ENCODE results near the gene TMEM39A. TPM values are rescaled to one million over a fixed set of nuclear protein-coding genes. Genes with fewer than 3 reads are reported as not detected.

Gene TMEM39A
- total and polyA plus RNA-seq, 2 of the 4 experiments (the other 2 are of a cell fraction), result 29.6 to 117 TPM

- intact Hi-C loops (cut with micrococcal nuclease) (no loop called here), in situ Hi-C loops (cut with MboI; ENCODE audit: low sequenced_read_pairs) (loop anchor here (25.0 kb wide), 1 partner anchor 186 kb away; the partner anchor contains the start of gene COX17), dilution Hi-C loops (cut with HindIII; ENCODE audit: low sequenced_read_pairs, unreplicated experiment) (no loop called here)
- Histone ChIP-seq H2AFZ (replicated peaks; ENCODE audit: low read length, poor library complexity) (no peak overlapping the region), H4K20me1 (ENCODE audit: insufficient read depth, low read length) (no peaks in the 10 kb centered on the region), H2AK5ac (ENCODE audit: low read depth, low read length) (no peak overlapping the region), H2BK120ac (ENCODE audit: low read depth, low read length) (no peak overlapping the region), H3K27me3 (ENCODE audit: control insufficient read depth, insufficient read depth, low read length) (no peaks in the 10 kb centered on the region), H3K56ac (ENCODE audit: extremely low read depth, insufficient read depth, low read length) (no peak overlapping the region), H4K8ac (ENCODE audit: low read depth in 2 of 2, low read length in 2 of 2) (no peak overlapping the region), H3K9me3 (ENCODE audit: control insufficient read depth, insufficient read depth, low read length) (no peaks in the 10 kb centered on the region), H4K5ac (ENCODE audit: low read depth, low read length) (no peak overlapping the region), H3K18ac (ENCODE audit: low read depth, low read length) (no peak overlapping the region), H3K4me3 (ENCODE audit: insufficient read depth, low read depth, low read length) (no peak overlapping the region), H4K91ac (ENCODE audit: insufficient read depth, low read depth, low read length) (no peak overlapping the region), H3K14ac (replicated peaks; ENCODE audit: low read depth, low read length) (no peak overlapping the region), H3K9me1 (ENCODE audit: insufficient read depth, low read length) (no peaks in the 10 kb centered on the region), H2BK15ac (ENCODE audit: low read depth, low read length) (no peak overlapping the region), H3K79me1 (ENCODE audit: low read depth in 1 of 2, low read length in 2 of 2) (peaks cover 18 to 44% of the 10 kb centered on the region in 2 experiments), H2AK9ac (replicated peaks; ENCODE audit: low read depth, low read length, poor library complexity) (no peak overlapping the region), H3K4ac (ENCODE audit: low read depth, low read length) (no peak overlapping the region), H2BK20ac (ENCODE audit: low read depth, low read length) (no peak overlapping the region), H2BK5ac (ENCODE audit: low read depth, low read length, poor library complexity, severe bottlenecking) (no peak overlapping the region), H3K4me1 (ENCODE audit: control insufficient read depth, insufficient read depth, low read length) (peaks cover 5% of the 10 kb centered on the region; the same call in 1 of the 2 replicates), H3K9ac (ENCODE audit: low read depth, low read length) (no peak overlapping the region), H3K27ac (ENCODE audit: insufficient read depth, low read length) (no peak overlapping the region), H3K36me3 (ENCODE audit: control insufficient read depth, insufficient read depth, low read length) (peaks cover 12% of the 10 kb centered on the region), H3K23ac (ENCODE audit: low read depth, low read length) (peak overlapping the region; percentile 7; the same call in 1 of the 2 replicates), H3K4me2 (ENCODE audit: low read depth, low read length) (peak overlapping the region; percentile 33)
- no peak for ATAC-seq (ENCODE audit: low read depth)
- BruUV-seq (replicated peaks), result no TSS peak
- TF ChIP-seq NFE2L2 (IDR thresholded peaks at IDR 0.05; ENCODE audit: low read depth, low read length), result no peak
- no peak for TF ChIP-seq CEBPB (IDR thresholded peaks at IDR 0.05; ENCODE audit: low read depth, low read length)
- no peak for TF ChIP-seq FOS (IDR thresholded peaks at IDR 0.05; ENCODE audit: low read depth, low read length)
- no peak for TF ChIP-seq POLR2A (IDR thresholded peaks at IDR 0.05; ENCODE audit: low read depth, low read length)
- TF ChIP-seq CTCF (conservative IDR thresholded peaks at IDR 0.05; ENCODE audit: low read depth, low read length), result no peak
- no peak for TF ChIP-seq MAFK (IDR thresholded peaks at IDR 0.05; ENCODE audit: low read depth, low read length)
- TF ChIP-seq MXI1 (IDR thresholded peaks at IDR 0.05; ENCODE audit: borderline replicate concordance, low read depth, low read length), result no peak
- TF ChIP-seq SMC3 (IDR thresholded peaks at IDR 0.05; ENCODE audit: low read depth, low read length), result no peak
- TF ChIP-seq USF2 (IDR thresholded peaks at IDR 0.05; ENCODE audit: low read depth, low read length), result no peak
- no peak for TF ChIP-seq BHLHE40 (IDR thresholded peaks at IDR 0.05; ENCODE audit: low read depth, low read length)
- no peak for TF ChIP-seq RAD21 (IDR thresholded peaks at IDR 0.05; ENCODE audit: low read length)
- no peak for TF ChIP-seq CHD1 (IDR thresholded peaks at IDR 0.05; ENCODE audit: low read depth, low read length)
- no peak for TF ChIP-seq MAZ (IDR thresholded peaks at IDR 0.05; ENCODE audit: borderline replicate concordance, low read depth, low read length)
- CTCF ChIA-PET, result no interaction called here
- POLR2A ChIA-PET (ENCODE audit: unreplicated experiment), result no interaction called here
- peak; percentile 4 for DNase-seq
- WGBS, 2 experiments (ENCODE audit: extremely low coverage in 2 of 2, insufficient read length in 1 of 2), result no CpG with 5 or more reads among the region's 2 CpGs
Measured at GRCh38 chr3:119500901-119501300, 37.5 kb upstream of the TMEM39A start.

All from IMR-90 (cell line).